Measurements from ENCODE around the gene CD244.

The CD244 gene

GRCh38 chr1:160860840-160861505 is 1.7 kb downstream of the CD244 start:
- no peak overlapping the region for H2AFZ ChIP-seq (ENCODE audit: low read depth, low read length)
- no peaks in the 10 kb centered on the region for H3K9me3 ChIP-seq (ENCODE audit: insufficient read depth, low read length)
- TF ChIP-seq CTCF (IDR thresholded peaks at IDR 0.05; ENCODE audit: low read depth, low read length) (no peak), EZH2phosphoT487 (IDR thresholded peaks at IDR 0.05; ENCODE audit: low read depth) (no peak)
- H3K4me2 ChIP-seq (ENCODE audit: low read length), result no peak overlapping the region
- H3K4me1 ChIP-seq (ENCODE audit: low read length), result peaks cover 6% of the 10 kb centered on the region; the same call in 1 of the 2 replicates
- no peaks in the 10 kb centered on the region for H3K36me3 ChIP-seq (replicated peaks; ENCODE audit: low read depth, low read length)
- H4K20me1 ChIP-seq (ENCODE audit: insufficient read depth, low read length), result no peaks in the 10 kb centered on the region
- no peaks in the 10 kb centered on the region for H3K79me2 ChIP-seq (ENCODE audit: low read length)
- H3K27me3 ChIP-seq (ENCODE audit: low read depth, low read length), result no peaks in the 10 kb centered on the region
- H3K4me3 ChIP-seq (ENCODE audit: low read length), result no peak overlapping the region
- H3K9ac ChIP-seq (ENCODE audit: low read length), result no peak overlapping the region
- H3K27ac ChIP-seq (ENCODE audit: low read length), result no peak overlapping the region

GRCh38 chr1:160859166-160859565 is 3.5 kb downstream of the CD244 start:
- Histone ChIP-seq H3K27me3 (ENCODE audit: low read depth, low read length) (no peaks in the 10 kb centered on the region), H3K36me3 (replicated peaks; ENCODE audit: low read depth, low read length) (no peaks in the 10 kb centered on the region), H3K9me3 (ENCODE audit: insufficient read depth, low read length) (no peaks in the 10 kb centered on the region), H3K4me1 (ENCODE audit: low read length) (peaks cover 6% of the 10 kb centered on the region; the same call in 1 of the 2 replicates), H4K20me1 (ENCODE audit: insufficient read depth, low read length) (no peaks in the 10 kb centered on the region), H3K9ac (ENCODE audit: low read length) (no peak overlapping the region), H3K4me2 (ENCODE audit: low read length) (no peak overlapping the region), H3K27ac (ENCODE audit: low read length) (no peak overlapping the region), H3K4me3 (ENCODE audit: low read length) (no peak overlapping the region), H3K79me2 (ENCODE audit: low read length) (no peaks in the 10 kb centered on the region), H2AFZ (ENCODE audit: low read depth, low read length) (no peak overlapping the region)
- TF ChIP-seq CTCF (IDR thresholded peaks at IDR 0.05; ENCODE audit: low read depth, low read length) (no peak), EZH2phosphoT487 (IDR thresholded peaks at IDR 0.05; ENCODE audit: low read depth) (no peak)

GRCh38 chr1:160858507-160858906 is 4.2 kb downstream of the CD244 start:
- no peak overlapping the region for H3K27ac ChIP-seq (ENCODE audit: low read length)
- H4K20me1 ChIP-seq (ENCODE audit: insufficient read depth, low read length), result no peaks in the 10 kb centered on the region
- H3K27me3 ChIP-seq (ENCODE audit: low read depth, low read length), result no peaks in the 10 kb centered on the region
- no peaks in the 10 kb centered on the region for H3K36me3 ChIP-seq (replicated peaks; ENCODE audit: low read depth, low read length)
- H3K4me1 ChIP-seq (ENCODE audit: low read length), result peaks cover 2% of the 10 kb centered on the region; the same call in 1 of the 2 replicates
- TF ChIP-seq EZH2phosphoT487 (IDR thresholded peaks at IDR 0.05; ENCODE audit: low read depth) (no peak), CTCF (IDR thresholded peaks at IDR 0.05; ENCODE audit: low read depth, low read length) (no peak)
- no peaks in the 10 kb centered on the region for H3K9me3 ChIP-seq (ENCODE audit: insufficient read depth, low read length)
- no peak overlapping the region for H2AFZ ChIP-seq (ENCODE audit: low read depth, low read length)
- no peaks in the 10 kb centered on the region for H3K79me2 ChIP-seq (ENCODE audit: low read length)
- H3K9ac ChIP-seq (ENCODE audit: low read length), result no peak overlapping the region
- H3K4me2 ChIP-seq (ENCODE audit: low read length), result no peak overlapping the region
- H3K4me3 ChIP-seq (ENCODE audit: low read length), result no peak overlapping the region

- Histone ChIP-seq H3K4me2 (ENCODE audit: low read length) (no peak overlapping the region), H3K4me1 (ENCODE audit: low read length) (no peaks in the 10 kb centered on the region), H3K4me3 (ENCODE audit: low read length) (no peak overlapping the region), H4K20me1 (ENCODE audit: insufficient read depth, low read length) (no peaks in the 10 kb centered on the region), H3K79me2 (ENCODE audit: low read length) (no peaks in the 10 kb centered on the region), H3K36me3 (replicated peaks; ENCODE audit: low read depth, low read length) (no peaks in the 10 kb centered on the region), H3K27ac (ENCODE audit: low read length) (no peak overlapping the region), H3K27me3 (ENCODE audit: low read depth, low read length) (no peaks in the 10 kb centered on the region), H2AFZ (ENCODE audit: low read depth, low read length) (no peak overlapping the region), H3K9ac (ENCODE audit: low read length) (no peak overlapping the region), H3K9me3 (ENCODE audit: insufficient read depth, low read length) (no peaks in the 10 kb centered on the region)
- TF ChIP-seq EZH2phosphoT487 (IDR thresholded peaks at IDR 0.05; ENCODE audit: low read depth), result no peak
- no peak for TF ChIP-seq CTCF (IDR thresholded peaks at IDR 0.05; ENCODE audit: low read depth, low read length)
Measured at GRCh38 chr1:160858097-160858496, 4.6 kb downstream of the CD244 start.

Data from OCI-LY3 (cell line).